Measurements from ENCODE around the gene HPD.
A peak's percentile ranks its signal among the peaks of the same experiment; 100 is the strongest.

The HPD gene

DNA sequence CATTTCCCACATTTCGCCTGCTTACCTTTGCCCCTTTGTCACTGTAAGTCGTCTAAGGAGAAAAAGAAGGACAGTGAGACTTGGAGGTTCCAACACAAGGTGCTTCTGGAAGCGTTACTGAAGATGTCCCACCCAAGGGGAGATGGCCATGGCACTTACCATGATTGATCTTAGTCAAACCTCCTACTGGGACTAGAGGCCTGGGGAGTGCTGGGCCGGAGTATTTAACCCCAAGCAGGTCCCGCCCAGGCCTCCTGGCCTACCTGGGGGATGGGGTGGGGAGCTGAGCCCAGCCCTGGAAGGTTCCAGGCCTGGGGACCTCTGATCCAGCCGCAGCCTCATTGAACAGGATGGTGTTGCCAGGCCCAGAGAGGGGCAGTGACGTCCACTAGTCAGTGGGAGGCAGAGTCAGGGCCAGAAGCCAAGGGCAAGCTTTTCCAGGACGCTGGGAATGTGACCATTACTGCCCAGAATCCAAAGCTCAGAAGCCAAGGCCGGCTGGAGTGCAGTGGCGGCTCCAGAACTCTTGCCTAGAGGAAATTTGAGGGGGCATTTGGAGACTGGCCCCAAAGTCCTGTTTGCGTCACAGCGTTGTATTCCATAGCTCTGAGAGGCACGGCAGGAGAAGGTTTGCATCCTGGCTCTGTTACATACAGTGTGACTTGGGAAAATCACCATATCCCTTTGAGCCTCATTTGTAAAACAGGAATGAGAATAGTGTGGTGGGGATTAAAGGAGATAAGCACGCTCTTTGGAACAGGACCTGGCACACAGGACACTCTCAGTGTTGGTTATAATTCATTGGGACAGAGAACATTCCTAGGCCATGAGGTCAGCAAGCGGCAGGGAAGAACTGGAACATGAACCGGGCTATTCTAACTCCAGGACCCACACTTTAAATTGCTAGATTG is at the start of gene HPD:
Gene HPD (minus strand): TSS at position 198 of the 911 bp plus-strand sequence. CDS start 36 bp downstream, at position 162.
- TF ChIP-seq, protein P1, sequence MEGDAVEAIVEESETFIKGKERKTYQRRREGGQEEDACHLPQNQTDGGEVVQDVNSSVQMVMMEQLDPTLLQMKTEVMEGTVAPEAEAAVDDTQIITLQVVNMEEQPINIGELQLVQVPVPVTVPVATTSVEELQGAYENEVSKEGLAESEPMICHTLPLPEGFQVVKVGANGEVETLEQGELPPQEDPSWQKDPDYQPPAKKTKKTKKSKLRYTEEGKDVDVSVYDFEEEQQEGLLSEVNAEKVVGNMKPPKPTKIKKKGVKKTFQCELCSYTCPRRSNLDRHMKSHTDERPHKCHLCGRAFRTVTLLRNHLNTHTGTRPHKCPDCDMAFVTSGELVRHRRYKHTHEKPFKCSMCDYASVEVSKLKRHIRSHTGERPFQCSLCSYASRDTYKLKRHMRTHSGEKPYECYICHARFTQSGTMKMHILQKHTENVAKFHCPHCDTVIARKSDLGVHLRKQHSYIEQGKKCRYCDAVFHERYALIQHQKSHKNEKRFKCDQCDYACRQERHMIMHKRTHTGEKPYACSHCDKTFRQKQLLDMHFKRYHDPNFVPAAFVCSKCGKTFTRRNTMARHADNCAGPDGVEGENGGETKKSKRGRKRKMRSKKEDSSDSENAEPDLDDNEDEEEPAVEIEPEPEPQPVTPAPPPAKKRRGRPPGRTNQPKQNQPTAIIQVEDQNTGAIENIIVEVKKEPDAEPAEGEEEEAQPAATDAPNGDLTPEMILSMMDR (IDR thresholded peaks at IDR 0.05; ENCODE audit: insufficient read depth, low read depth, low read length, missing control alignments): no peak
- H3K4me3 ChIP-seq (ENCODE audit: low read length): no peak within 1 kb of the TSS
- DNase-seq (ENCODE audit: low read depth): peak; percentile 69

DNA sequence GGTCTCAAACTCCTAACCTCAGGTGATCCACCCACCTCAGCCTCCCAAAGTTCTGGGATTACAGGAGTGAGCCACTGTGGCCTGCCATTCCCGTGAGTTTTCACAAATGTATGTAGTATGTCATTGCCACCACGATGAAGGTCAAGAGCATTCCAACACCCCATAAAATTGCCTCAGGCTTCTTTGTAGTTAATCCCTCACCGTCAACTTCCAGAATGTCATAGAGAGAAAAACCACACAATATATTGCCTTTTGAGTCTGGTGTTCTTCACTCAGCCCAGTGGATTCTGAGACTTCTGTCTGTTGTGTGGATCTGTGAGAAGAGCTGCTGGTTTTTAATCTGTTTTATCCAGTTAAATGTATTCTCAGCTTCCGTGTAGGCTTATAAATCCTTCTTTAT is 47.1 kb upstream of the HPD start:
- TF ChIP-seq, protein P1 (IDR thresholded peaks at IDR 0.05; ENCODE audit: insufficient read depth, low read depth, low read length, missing control alignments): no peak
- no peak overlapping the region for H3K4me3 ChIP-seq (ENCODE audit: low read length)
- DNase-seq (ENCODE audit: low read depth): peak; percentile 51

DNA sequence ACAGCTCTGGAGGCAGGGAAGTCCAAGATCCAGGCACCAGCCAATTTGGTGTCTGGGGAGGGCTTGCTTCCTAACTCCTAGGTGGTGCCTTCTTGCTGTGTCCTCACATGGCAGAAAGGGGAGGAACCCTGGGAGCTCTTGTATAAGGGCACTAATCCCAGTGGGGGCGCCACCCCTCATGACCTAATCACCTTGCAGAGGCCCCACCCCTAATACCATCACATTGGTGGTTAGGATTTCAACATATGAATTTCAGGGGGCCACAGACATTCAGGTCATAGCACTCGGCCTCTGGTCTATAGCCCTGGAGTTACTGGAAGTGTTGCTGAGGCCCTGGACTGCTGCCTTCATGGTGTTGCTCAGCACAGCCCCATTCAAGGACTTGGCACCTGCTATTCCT is 44.5 kb upstream of the HPD start:
- H3K4me3 ChIP-seq (ENCODE audit: low read length): no peak overlapping the region
- no peak for DNase-seq (ENCODE audit: low read depth)
- TF ChIP-seq, protein P1 (IDR thresholded peaks at IDR 0.05; ENCODE audit: insufficient read depth, low read depth, low read length, missing control alignments): no peak

DNA sequence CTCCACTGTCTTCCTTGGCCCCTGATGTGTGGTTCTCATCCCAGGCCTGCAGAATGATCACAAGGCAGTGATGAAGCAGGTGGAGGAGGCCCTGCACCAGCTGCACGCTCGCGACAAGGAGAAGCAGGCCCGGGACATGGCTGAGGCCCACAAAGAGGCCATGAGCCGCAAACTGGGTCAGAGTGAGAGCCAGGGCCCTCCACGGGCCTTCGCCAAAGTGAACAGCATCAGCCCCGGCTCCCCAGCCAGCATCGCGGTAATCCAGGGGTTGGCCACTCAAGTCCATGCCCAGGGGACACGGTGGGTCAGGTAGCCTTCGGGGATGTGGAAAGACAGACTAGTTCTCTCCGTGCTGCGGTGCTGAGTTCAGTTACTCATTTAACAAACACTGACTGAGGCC is 40.9 kb upstream of the HPD start:
- no peak for DNase-seq (ENCODE audit: low read depth)
- no peak overlapping the region for H3K4me3 ChIP-seq (ENCODE audit: low read length)
- TF ChIP-seq, protein P1 (IDR thresholded peaks at IDR 0.05; ENCODE audit: insufficient read depth, low read depth, low read length, missing control alignments): no peak

DNA sequence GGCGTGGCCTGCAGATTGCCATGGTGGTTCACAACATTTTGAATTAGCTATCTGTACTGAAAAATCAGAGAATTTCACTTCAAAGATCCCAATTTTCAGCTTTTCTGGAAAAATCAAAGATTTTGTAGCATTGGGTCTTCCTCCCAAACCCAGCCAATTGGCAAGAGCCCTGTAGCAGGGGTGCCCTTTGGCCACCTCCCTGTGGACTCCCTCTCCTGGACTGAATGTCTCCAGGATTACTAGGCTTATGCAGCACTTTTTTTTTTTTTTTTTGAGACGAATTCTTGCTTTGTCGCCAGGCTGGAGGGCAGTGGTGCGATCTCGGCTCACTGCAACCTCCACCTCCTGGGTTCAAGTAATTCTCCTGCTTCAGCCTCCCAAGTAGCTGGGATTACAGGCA is 39.6 kb upstream of the HPD start:
- TF ChIP-seq, protein P1 (IDR thresholded peaks at IDR 0.05; ENCODE audit: insufficient read depth, low read depth, low read length, missing control alignments): no peak
- no peak for DNase-seq (ENCODE audit: low read depth)
- H3K4me3 ChIP-seq (ENCODE audit: low read length): no peak overlapping the region

DNA sequence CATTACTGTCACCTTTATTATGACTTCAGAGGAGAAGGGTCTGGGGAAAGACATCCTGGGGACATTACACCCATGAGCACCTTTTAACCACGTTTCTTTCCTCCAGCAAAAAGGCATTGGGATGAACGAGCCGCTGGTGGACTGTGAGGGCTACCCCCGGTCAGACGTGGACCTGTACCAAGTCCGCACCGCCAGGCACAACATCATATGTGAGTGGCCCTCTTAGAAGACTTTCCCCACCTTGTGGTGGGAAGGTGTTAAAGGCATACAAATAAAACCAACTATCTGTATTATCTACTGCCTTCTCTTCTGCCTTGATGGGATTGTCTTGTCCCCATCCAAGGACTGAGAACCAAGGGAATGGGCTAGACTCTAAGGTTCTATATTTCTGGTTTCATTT is 36.0 kb upstream of the HPD start:
- H3K4me3 ChIP-seq (ENCODE audit: low read length): no peak overlapping the region
- TF ChIP-seq, protein P1 (IDR thresholded peaks at IDR 0.05; ENCODE audit: insufficient read depth, low read depth, low read length, missing control alignments): peak; percentile 36
- DNase-seq (ENCODE audit: low read depth): peak; percentile 50
